ES-I3 (cell line): ENCODE data around the gene LARGE2.

Experiments
- H3K36me3 ChIP-seq: 2 replicates; pipeline ENCODE4 v1.6.1; 2013; ENCODE audit warnings: mild to moderate bottlenecking, low read length, control low read depth, moderate library complexity; ENCODE audit not compliant: insufficient read depth
- H3K4me1 ChIP-seq: 2 replicates; pipeline ENCODE4 v1.6.1; 2013; ENCODE audit warnings: mild to moderate bottlenecking, control low read depth, low read length; ENCODE audit not compliant: insufficient read depth
- H3K9ac ChIP-seq: 2 replicates; pipeline ENCODE4 v1.6.1; 2013; ENCODE audit warnings: low read depth, mild to moderate bottlenecking, low read length, moderate library complexity
- H3K9me3 ChIP-seq: 2 replicates; pipeline ENCODE4 v1.6.1; 2013; ENCODE audit warnings: mild to moderate bottlenecking, low read length, moderate library complexity; ENCODE audit not compliant: control insufficient read depth, insufficient read depth

The LARGE2 gene

DNA sequence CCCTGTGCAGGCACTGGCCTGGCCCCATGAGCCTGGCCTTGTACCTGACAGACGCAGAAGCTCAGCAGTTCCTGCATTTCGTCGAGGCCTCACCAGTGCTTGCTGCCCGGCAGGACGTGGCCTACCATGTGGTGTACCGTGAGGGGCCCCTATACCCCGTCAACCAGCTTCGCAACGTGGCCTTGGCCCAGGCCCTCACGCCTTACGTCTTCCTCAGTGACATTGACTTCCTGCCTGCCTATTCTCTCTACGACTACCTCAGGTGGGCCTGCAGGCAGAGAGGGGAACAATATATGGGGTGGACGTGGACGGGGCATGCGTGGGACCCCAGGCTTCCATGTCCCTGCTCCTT lies 4.9 kb downstream of the LARGE2 start:
- H3K36me3 ChIP-seq: no peaks in the 10 kb centered on the region
- H3K9ac ChIP-seq: no peak overlapping the region
- no peaks in the 10 kb centered on the region for H3K4me1 ChIP-seq
- no peaks in the 10 kb centered on the region for H3K9me3 ChIP-seq

DNA sequence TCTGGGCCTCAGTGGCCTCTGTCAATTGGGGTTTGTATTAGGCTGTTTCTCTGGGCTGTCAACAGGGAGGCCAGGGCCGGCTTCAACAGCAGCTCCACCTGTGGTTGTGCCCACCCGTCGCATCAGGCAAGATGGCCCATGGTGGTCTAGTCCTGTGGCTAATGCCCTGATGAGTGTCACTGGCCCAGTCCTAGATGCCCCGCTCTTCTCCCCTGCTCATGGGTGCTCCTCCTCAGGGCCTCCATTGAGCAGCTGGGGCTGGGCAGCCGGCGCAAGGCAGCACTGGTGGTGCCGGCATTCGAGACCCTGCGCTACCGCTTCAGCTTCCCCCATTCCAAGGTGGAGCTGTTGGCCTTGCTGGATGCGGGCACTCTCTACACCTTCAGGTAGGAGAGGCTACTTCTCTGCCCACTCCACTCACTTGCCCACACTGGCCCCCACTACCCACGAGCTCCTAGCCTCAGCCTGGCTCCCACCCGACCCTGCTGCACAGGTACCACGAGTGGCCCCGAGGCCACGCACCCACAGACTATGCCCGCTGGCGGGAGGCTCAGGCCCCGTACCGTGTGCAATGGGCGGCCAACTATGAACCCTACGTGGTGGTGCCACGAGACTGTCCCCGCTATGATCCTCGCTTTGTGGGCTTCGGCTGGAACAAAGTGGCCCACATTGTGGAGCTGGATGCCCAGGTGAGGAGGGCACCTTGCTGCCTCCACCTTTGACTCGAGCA lies 5.4 kb downstream of the LARGE2 start:
- Histone ChIP-seq H3K9ac (no peak overlapping the region), H3K9me3 (no peaks in the 10 kb centered on the region), H3K36me3 (no peaks in the 10 kb centered on the region; the same call in 1 of the 2 replicates), H3K4me1 (no peaks in the 10 kb centered on the region)

DNA sequence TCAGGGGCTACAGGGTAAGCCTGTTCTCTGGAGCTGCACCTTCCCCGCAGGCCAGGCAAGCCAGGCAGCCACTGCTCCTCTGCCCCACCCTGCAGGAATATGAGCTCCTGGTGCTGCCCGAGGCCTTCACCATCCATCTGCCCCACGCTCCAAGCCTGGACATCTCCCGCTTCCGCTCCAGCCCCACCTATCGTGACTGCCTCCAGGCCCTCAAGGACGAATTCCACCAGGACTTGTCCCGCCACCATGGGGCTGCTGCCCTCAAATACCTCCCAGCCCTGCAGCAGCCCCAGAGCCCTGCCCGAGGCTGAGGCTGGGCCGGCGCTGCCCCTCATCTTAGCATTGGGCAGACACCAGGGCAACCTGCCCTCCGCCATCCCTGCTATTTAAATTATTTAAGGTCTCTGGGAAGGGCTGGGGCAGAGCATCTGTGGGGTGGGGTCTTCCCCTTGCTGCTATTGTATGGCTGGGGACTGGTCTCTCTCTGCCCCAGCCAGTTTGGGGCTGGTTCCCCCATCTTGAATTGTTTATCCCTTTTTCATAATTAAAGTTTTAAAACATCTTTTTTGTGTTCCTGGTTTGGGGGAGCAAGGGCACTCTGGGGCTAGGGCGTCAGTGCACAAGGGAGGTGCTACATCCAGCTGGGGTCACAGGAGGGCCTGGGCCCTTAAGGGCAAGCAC lies 6.2 kb downstream of the LARGE2 start:
- H3K9me3 ChIP-seq: no peaks in the 10 kb centered on the region
- no peak overlapping the region for H3K9ac ChIP-seq
- H3K4me1 ChIP-seq: no peaks in the 10 kb centered on the region
- H3K36me3 ChIP-seq: no peaks in the 10 kb centered on the region; the same call in 1 of the 2 replicates

DNA sequence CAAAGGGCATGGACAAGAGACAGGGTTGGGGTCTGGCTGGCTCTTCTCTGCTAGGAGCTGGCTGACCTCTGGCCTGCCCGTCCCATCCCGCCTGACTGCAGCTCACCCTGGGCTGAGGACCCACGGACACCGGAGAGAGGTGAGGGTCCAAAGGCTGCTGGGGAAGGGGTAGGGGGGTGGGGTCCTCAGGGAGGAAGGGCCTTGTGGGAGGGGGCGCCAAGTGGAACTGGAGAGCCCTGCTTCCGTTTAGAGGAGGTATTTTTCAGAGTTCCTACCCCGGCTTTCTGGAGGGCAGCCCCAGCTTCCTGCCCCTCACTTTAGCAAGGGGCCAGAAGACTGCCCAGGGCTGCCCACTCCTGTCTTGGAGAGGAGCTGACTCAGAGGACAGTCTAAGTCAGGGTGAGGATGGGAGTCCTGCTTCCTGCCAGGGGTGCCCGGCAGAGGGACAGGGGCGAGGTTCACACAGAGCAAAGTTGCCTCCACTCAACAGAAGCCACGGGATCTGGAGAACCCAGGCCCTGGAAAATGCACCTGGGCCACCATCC lies 7.1 kb downstream of the LARGE2 start:
- no peaks in the 10 kb centered on the region for H3K9me3 ChIP-seq
- no peaks in the 10 kb centered on the region for H3K4me1 ChIP-seq
- no peaks in the 10 kb centered on the region; the same call in 1 of the 2 replicates for H3K36me3 ChIP-seq
- no peak overlapping the region for H3K9ac ChIP-seq

DNA sequence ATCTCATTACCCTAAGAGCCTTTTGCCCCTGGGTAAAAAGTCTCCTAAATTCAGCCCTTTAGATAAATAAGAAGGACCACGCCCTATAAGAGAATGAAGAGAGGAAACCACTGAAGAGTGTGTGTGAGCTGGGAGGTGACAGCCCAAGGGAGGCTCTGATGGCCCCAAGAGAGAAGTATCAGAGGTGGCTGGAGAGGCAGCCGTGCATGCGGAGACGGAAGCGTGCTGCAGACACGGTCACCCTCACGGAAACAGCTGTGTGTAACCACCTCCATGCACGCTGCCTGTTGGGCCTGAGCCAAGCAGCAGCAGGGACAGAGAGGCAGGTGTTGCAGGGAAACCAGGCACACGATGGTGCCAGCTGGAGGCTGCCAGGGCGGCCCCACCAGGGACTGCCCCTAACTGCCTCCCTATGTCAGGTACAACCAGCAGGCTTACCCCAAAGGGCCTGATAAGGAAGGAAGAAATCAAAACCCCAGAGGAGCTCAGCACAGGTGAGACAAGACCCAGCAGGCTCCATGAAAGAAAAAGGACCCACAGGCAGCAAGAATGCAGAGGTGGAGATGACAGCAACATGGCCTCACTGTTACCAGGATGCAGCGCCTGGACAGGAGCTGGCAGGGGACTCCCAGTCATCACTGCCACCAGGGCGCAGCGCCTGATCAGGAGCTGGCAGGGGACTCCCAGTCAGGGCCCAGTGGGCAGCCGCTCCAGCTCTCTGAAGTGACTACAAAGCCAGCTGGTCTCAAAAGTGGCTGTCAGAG lies 7.8 kb downstream of the LARGE2 start:
- Histone ChIP-seq H3K9me3 (no peaks in the 10 kb centered on the region), H3K9ac (no peak overlapping the region), H3K4me1 (no peaks in the 10 kb centered on the region), H3K36me3 (peaks cover 2% of the 10 kb centered on the region; the same call in 1 of the 2 replicates)

DNA sequence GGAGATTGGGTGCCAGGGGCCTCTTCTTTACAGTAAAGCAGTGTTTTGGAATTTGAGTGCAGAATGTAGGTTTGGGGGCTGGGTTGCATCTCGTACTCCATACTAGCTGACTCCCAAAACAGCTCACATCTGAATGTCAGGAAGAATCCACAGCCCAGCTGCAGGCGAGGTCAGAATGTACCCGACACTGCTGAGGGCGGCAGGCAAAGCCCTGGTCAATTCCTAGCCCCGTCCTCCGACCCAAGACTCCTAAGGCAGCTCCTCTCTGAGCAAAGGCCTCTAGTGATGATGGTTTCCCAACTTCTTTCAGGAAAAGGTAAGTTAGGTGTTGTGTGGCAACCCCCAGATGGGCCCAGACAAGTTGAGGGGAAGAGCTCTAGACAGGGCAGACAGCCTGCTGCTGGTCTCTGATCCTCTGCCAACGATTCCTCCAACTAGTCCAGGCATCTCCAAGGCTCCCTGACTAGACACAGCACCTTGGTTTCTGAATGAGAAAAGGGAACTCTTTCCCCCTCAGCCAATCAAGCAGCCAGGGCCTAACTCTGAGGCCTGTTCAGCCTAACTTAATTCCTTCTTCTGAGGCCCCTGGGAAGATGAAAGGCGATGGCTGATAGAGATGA lies 8.6 kb downstream of the LARGE2 start:
- Histone ChIP-seq H3K36me3 (peaks cover 5% of the 10 kb centered on the region; the same call in 1 of the 2 replicates), H3K4me1 (no peaks in the 10 kb centered on the region), H3K9me3 (no peaks in the 10 kb centered on the region), H3K9ac (no peak overlapping the region)

DNA sequence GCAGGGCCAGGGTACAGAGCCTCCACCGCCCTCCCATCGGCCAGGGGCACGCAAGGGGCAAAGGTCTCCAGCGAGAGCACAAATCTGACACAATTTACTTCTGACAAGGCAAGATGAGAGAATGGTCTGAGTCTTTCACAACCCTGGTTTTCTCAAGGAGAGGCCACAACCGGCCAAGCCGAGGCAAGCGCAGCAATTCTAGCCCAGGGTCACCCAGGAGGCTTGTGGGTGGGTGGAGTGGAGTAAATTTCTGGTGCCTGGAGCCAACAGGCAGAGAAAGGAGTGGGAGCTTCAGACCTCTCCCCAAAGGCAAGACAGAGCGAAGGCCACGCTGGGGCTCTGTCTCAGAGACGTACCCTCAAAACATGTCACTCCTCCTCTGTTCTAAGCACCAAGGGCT lies 9.3 kb downstream of the LARGE2 start:
- H3K4me1 ChIP-seq: no peaks in the 10 kb centered on the region
- no peak overlapping the region for H3K9ac ChIP-seq

DNA sequence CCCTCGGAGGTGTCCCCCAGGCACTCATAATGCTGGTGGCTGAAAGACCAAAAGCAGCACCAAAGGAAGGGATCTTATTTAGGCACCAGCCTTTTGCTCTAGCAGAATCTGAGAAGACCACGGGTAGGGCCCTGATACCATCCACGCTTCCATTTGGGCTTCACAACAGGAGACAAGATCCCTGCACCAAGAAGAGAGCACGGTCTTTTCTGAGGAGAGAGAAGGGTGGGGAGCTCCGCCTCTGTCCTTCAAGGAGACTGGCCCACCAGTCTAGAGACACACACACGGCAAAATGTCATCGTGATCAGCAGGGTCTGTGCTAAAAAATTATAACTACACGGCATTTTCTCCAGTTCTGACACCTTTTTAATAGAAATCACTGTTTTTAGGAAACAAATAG lies 9.8 kb downstream of the LARGE2 start:
- Histone ChIP-seq H3K9ac (no peak overlapping the region), H3K9me3 (no peaks in the 10 kb centered on the region), H3K4me1 (no peaks in the 10 kb centered on the region), H3K36me3 (peaks cover 8% of the 10 kb centered on the region; the same call in 1 of the 2 replicates)

More for the DNA sequence above, 9.3 kb downstream of the LARGE2 start:
- no peaks in the 10 kb centered on the region for H3K9me3 ChIP-seq
- H3K36me3 ChIP-seq: peaks cover 8% of the 10 kb centered on the region; the same call in 1 of the 2 replicates

DNA sequence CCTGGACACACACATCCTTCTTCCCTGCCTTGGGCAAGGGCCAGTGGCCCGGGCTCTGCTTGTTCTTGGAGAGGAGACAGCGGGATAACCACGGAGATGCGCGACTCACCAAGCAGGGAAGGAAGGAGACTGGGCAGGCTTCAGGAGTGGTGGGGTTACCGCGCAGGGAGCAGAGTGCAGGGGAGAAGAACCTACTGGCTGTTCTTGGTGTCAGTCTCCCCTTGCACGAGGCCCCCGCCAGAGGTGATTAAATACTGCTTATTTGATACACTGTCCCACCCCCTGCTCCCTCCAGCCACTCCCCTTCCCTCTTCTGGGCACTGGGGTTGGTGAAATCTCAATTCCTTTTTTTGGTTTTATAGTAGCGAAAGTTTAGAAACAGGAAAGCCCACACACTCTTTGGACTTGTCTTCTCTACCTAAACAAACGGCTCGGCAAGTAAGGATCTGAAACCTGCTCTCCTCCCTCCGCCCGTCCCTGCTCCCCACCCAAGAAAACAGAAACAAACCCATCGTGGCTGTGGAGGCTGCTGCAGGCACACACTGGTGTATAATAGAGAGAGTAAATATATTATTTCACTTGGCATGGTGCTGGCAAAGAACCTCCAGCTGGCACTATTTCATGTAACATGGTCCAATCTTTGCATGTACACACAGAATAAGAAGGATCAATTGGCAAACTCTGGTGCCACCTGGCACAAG lies 10.8 kb downstream of the LARGE2 start:
- peaks cover 3% of the 10 kb centered on the region; the same call in 1 of the 2 replicates for H3K4me1 ChIP-seq
- no peaks in the 10 kb centered on the region for H3K9me3 ChIP-seq
- H3K36me3 ChIP-seq: peaks cover 8% of the 10 kb centered on the region; the same call in 1 of the 2 replicates
- H3K9ac ChIP-seq: no peak overlapping the region

DNA sequence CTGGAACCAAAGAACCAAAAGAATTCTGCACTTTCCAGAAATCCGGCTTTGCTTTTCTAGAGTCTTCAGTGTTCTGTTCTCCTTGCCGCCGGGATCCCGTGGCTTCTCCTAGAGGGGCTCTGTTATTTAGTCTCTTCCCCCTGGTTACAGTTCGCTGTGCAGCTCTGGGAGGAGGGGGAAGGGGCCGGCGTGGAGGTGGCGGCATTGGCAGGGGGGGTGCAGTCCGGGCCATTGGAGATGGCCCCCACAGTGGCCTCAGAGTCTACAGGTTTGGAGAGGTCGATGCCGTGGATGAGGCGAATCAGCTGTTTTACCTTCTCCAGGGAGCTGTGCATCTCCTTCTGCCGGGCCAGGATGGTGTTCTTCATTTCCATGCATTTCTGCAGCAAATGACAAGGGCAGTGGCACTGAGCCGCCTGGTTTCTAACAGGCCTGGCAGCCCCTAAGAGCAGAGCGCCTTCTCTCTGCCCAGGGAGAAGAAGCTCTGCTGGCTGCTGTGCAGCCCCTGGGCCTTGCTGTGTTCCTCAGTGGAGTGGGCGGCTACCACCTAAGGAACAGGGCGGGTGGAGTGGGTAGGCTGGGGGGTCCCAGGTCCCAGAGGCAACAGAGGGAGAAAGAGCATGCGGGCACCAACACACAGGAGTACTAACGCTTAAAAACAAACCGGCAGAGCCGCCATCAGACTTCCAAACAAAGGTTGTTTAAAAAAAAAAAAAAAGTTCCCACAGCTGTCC lies 11.6 kb downstream of the LARGE2 start:
- Histone ChIP-seq H3K9ac (no peak overlapping the region), H3K36me3 (peaks cover 8% of the 10 kb centered on the region; the same call in 1 of the 2 replicates), H3K9me3 (no peaks in the 10 kb centered on the region), H3K4me1 (peaks cover 5% of the 10 kb centered on the region; the same call in 1 of the 2 replicates)

DNA sequence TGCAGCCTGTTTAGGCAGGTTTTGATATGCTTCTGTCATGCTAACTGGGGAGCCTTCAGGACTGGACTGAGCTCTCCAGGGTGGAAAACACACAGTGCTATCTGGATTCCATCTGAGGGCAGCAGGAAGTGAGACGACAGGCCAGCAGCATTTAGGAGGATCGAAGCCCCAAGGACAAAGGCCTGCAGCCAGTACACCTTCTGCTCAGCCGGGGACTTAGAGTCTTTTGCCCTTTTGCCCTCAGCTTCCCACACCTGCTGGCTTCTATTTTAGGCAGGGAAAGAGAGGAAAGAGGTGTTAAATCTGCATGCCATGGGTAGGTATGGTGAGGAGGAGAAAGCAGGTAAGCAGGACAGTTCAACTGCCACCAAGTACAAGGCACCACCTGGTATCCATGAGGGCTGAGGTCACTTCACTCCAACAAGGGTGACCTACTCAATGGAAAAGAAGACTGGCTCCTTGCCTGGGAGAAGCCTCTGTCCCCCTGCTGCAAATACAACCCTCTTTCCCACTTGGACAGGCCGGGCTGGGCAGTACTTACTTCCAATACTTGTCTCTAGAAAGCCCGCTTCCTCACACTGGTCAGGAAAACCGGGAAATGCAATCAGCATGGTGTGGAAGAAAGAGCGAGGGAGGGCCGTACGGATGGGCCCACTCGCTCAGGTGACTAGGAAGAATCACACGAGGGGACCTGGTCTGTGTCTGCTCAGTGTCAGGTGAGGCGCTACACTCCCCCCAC lies 12.3 kb downstream of the LARGE2 start:
- Histone ChIP-seq H3K36me3 (peaks cover 8% of the 10 kb centered on the region; the same call in 1 of the 2 replicates), H3K9me3 (no peaks in the 10 kb centered on the region), H3K4me1 (peaks cover 5% of the 10 kb centered on the region; the same call in 1 of the 2 replicates), H3K9ac (no peak overlapping the region)

DNA sequence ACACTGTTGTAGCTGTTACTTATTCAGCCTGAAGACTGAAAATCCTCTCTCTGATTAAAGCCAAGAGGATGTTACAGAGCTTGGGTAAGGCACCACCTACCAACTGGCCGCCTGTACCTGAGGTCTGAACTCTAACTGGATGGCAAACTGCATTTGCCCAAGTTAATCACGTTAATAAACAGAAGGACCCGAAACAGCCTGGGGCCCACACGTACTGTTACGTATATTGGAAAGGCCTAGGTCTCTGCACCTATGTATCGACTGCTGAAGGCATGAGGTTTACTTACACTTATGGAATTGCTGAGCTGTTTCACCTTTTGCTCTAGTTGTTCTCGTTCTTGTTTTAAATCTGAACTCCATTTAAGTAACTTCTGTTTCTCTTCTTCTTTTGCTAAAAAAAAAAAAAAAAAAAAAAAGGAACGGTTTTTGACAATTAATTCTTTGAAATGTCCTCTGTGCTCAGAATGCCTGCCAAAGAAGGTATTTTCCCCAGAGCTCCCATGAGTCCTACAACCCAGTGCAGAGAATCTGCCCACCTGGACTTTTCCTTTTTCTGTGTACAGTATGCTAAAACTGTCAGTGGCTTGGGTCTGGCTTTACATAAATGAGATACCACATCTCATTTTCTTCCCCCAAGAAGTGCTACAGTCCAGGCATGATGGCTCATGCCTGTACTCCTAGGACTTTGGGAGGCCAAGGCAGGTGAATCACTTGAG lies 13.1 kb downstream of the LARGE2 start:
- Histone ChIP-seq H3K4me1 (peaks cover 5% of the 10 kb centered on the region; the same call in 1 of the 2 replicates), H3K36me3 (peaks cover 8% of the 10 kb centered on the region; the same call in 1 of the 2 replicates), H3K9ac (no peak overlapping the region), H3K9me3 (no peaks in the 10 kb centered on the region)
